SU-DHL-6 (cell line): ENCODE data around the gene EPN1.

Source experiments
- EZH2phosphoT487 ChIP-seq: fragments of 200-600 bp; sonication (generic), shearing (Covaris generic); conservative IDR thresholded peaks from 2 replicates; pipeline ENCODE4 v1.6.1; 2018; ENCODE audit warnings: mild to moderate bottlenecking, antibody characterized with exemption, low read length, moderate library complexity, mixed read lengths
- TF ChIP-seq, protein P1 (sequence below): fragments of 200-600 bp; sonication (generic); IDR thresholded peaks from one replicate; pipeline ENCODE4 v1.5.1; 2017; ENCODE audit warnings: antibody characterized with exemption, mild to moderate bottlenecking, low read length, moderate library complexity; ENCODE audit not compliant: insufficient read depth, poor library complexity, severe bottlenecking

DNA sequence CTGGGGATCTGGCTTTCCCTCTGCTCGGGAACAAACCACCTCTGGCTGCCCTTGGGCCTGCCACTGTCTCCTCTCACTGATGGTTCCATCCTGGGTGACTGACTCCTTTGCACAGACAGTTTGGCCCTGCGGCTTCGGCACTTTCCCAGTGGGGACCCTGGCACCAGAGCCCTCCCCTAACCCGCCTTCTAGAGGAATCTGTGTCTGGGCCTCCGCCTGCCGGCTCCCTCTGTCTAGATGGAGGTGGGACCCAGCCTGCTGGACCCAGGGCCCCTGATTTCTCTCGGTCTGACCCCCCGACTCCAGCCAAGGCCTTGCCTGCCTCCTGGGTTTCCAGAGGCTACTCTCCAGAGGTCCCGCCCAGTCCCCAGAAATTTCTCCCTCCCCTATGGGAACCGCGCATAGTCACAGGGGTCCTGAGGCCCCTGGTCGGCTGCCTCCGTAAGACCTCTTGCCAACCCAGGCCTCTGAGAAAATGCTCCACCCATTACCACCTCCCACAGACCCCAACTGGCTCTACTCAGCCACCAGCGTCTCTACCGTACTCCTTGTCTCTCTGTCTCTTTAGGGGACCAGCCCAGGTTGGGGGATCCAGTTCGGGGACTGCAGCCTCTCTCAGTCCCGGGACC is 24.3 kb upstream of the EPN1 start:
- TF ChIP-seq, protein P1, sequence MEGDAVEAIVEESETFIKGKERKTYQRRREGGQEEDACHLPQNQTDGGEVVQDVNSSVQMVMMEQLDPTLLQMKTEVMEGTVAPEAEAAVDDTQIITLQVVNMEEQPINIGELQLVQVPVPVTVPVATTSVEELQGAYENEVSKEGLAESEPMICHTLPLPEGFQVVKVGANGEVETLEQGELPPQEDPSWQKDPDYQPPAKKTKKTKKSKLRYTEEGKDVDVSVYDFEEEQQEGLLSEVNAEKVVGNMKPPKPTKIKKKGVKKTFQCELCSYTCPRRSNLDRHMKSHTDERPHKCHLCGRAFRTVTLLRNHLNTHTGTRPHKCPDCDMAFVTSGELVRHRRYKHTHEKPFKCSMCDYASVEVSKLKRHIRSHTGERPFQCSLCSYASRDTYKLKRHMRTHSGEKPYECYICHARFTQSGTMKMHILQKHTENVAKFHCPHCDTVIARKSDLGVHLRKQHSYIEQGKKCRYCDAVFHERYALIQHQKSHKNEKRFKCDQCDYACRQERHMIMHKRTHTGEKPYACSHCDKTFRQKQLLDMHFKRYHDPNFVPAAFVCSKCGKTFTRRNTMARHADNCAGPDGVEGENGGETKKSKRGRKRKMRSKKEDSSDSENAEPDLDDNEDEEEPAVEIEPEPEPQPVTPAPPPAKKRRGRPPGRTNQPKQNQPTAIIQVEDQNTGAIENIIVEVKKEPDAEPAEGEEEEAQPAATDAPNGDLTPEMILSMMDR, result no peak
- TF ChIP-seq EZH2phosphoT487, result no peak
